Endodermal cell (in vitro differentiated cells): Measurements from ENCODE around the gene GPC4. TPM values are rescaled to one million over a fixed set of nuclear protein-coding genes. Genes with fewer than 3 reads are reported as not detected.
A peak's percentile ranks its signal among the peaks of the same experiment; 100 is the strongest.

Source experiments
- DNase-seq: peaks from one replicate; pipeline ENCODE4 v3.0.0-alpha.2; 2017
- H3K27ac ChIP-seq: 2 replicates; pipeline ENCODE4 v1.5.1; 2013; ENCODE audit warnings: mild to moderate bottlenecking, low read depth, low read length, moderate library complexity
- H3K27me3 ChIP-seq: 2 replicates; pipeline ENCODE4 v1.6.1; 2013; ENCODE audit warnings: mild to moderate bottlenecking, low read length, moderate library complexity; ENCODE audit not compliant: insufficient read depth, control insufficient read depth, poor library complexity, severe bottlenecking
- H3K36me3 ChIP-seq: 2 replicates; pipeline ENCODE4 v1.7.0; 2013; ENCODE audit warnings: mild to moderate bottlenecking, low read length, moderate library complexity; ENCODE audit not compliant: control insufficient read depth, insufficient read depth
- H3K4me1 ChIP-seq: one replicate; pipeline ENCODE4 v1.7.0; 2013; ENCODE audit warnings: low read length; ENCODE audit not compliant: control insufficient read depth, insufficient read depth
- H3K4me3 ChIP-seq: 2 replicates; pipeline ENCODE4 v1.5.1; 2013; ENCODE audit warnings: mild to moderate bottlenecking, low read length, moderate library complexity
- H3K9ac ChIP-seq: 2 replicates; pipeline ENCODE4 v1.6.1; 2013; ENCODE audit warnings: mild to moderate bottlenecking, low read length, moderate library complexity; ENCODE audit not compliant: poor library complexity, severe bottlenecking; ENCODE audit errors: extremely low read depth
- H3K9me3 ChIP-seq: 2 replicates; pipeline ENCODE4 v1.6.1; 2013; ENCODE audit warnings: mild to moderate bottlenecking, low read length, moderate library complexity; ENCODE audit not compliant: control insufficient read depth
- H3K27ac Mint-ChIP-seq: 2 replicates; pipeline ENCODE4 v1.8.0; 2020; ENCODE audit warnings: mixed read lengths
- H3K27me3 Mint-ChIP-seq: 2 replicates; pipeline ENCODE4 v1.8.0; 2021; ENCODE audit warnings: mild to moderate bottlenecking, mixed read lengths; ENCODE audit not compliant: insufficient read depth
- H3K36me3 Mint-ChIP-seq: 2 replicates; pipeline ENCODE4 v1.8.0; 2020; ENCODE audit warnings: low read depth, mixed read lengths
- H3K4me1 Mint-ChIP-seq: 2 replicates; pipeline ENCODE4 v1.8.0; 2020; ENCODE audit warnings: mixed read lengths
- H3K4me3 Mint-ChIP-seq: 2 replicates; pipeline ENCODE4 v1.8.0; 2020; ENCODE audit warnings: mild to moderate bottlenecking, moderate library complexity, mixed read lengths
- H3K9me3 Mint-ChIP-seq: 2 replicates; pipeline ENCODE4 v1.8.0; 2020; ENCODE audit warnings: mild to moderate bottlenecking, mixed read lengths
- CTCF ChIP-seq: fragments of 200-600 bp; sonication (generic); conservative IDR thresholded peaks from 2 replicates; pipeline ENCODE4 v1.5.0; 2021; ENCODE audit warnings: antibody characterized with exemption, mild to moderate bottlenecking
- whole genome bisulfite sequencing, 2 experiments: methylation state at CpG; one replicate each; pipeline versions ENCODE4 v1.1.5 to v1.1.7; 2013; ENCODE audit warnings: missing lambda C conversion rate in 2 of 2, mixed read lengths in 1 of 2; ENCODE audit not compliant: insufficient coverage in 1 of 2, insufficient read length in 1 of 2; 5-methylcytosine and 5-hydroxymethylcytosine counted together
- total RNA-seq, 2 donors: library from RNA; stranded (reverse); fragmentation: NEBNext Ultra II Directional in 1 of 2; extraction: Animal tissue kit (Norgen Biotek cat#: 25700) in 1 of 2; gene quantifications; 2 replicates in 1 of 2; 3 replicates in 1 of 2; pipeline ENCODE4 v1.2.1, GENCODE V29; 2021

Gene GPC4
- total RNA-seq, 2 donors from 2014 or later: 281 to 829 TPM

- no peak overlapping the region for H3K4me3 ChIP-seq
- no peak for TF ChIP-seq CTCF
- Mint-ChIP-seq H3K27me3 (no peaks in the 10 kb centered on the region), H3K4me1 (peaks cover 74% of the 10 kb centered on the region), H3K36me3 (peaks cover 72% of the 10 kb centered on the region), H3K9me3 (no peaks in the 10 kb centered on the region), H3K4me3 (no peak overlapping the region), H3K27ac (peak overlapping the region; percentile 48)
- no peak overlapping the region for H3K27ac ChIP-seq
- 92 to 100% methylated on average over 2 to 10 of the region's 10 CpGs for WGBS, 2 experiments
- no peaks in the 10 kb centered on the region for H3K9me3 ChIP-seq
- DNase-seq: no peak
- H3K27me3 ChIP-seq: no peaks in the 10 kb centered on the region
- peaks cover 8% of the 10 kb centered on the region for H3K4me1 ChIP-seq
- H3K9ac ChIP-seq: no peak overlapping the region
- peaks cover 59% of the 10 kb centered on the region for H3K36me3 ChIP-seq
These were observed 34.3 kb downstream of the GPC4 start for GRCh38 chrX:133380711-133381619.

GRCh38 chrX:133376422-133376821 is 38.9 kb downstream of the GPC4 start:
- Histone ChIP-seq H3K4me3 (no peak overlapping the region), H3K9ac (no peak overlapping the region), H3K27ac (peak overlapping the region; percentile 3), H3K9me3 (no peaks in the 10 kb centered on the region), H3K36me3 (peaks cover 53% of the 10 kb centered on the region), H3K27me3 (no peaks in the 10 kb centered on the region), H3K4me1 (peaks cover 8% of the 10 kb centered on the region)
- peak overlapping the region; percentile 78 for H3K27ac Mint-ChIP-seq
- no peaks in the 10 kb centered on the region for H3K27me3 Mint-ChIP-seq
- peaks cover 77% of the 10 kb centered on the region for H3K4me1 Mint-ChIP-seq
- H3K4me3 Mint-ChIP-seq: peak overlapping the region; percentile 29
- WGBS, 2 experiments: 96 to 100% methylated on average over 2 to 3 of the region's 3 CpGs
- H3K36me3 Mint-ChIP-seq: peaks cover 55% of the 10 kb centered on the region
- TF ChIP-seq CTCF: no peak
- DNase-seq: no peak
- no peaks in the 10 kb centered on the region for H3K9me3 Mint-ChIP-seq

GRCh38 chrX:133375615-133376340 is 39.5 kb downstream of the GPC4 start:
- Mint-ChIP-seq H3K27me3 (no peaks in the 10 kb centered on the region), H3K4me1 (peaks cover 79% of the 10 kb centered on the region), H3K9me3 (no peaks in the 10 kb centered on the region), H3K4me3 (no peak overlapping the region), H3K36me3 (peaks cover 55% of the 10 kb centered on the region), H3K27ac (peak overlapping the region; percentile 76)
- H3K27ac ChIP-seq: peak overlapping the region; percentile 3
- peaks cover 50% of the 10 kb centered on the region for H3K36me3 ChIP-seq
- H3K9me3 ChIP-seq: no peaks in the 10 kb centered on the region
- no peak for DNase-seq
- H3K4me1 ChIP-seq: peaks cover 8% of the 10 kb centered on the region
- no peak for TF ChIP-seq CTCF
- WGBS, 2 experiments: 60% methylated on average over 7 of the region's 7 CpGs; no CpG with 5 or more reads in 1 of the 2 experiments
- no peak overlapping the region for H3K4me3 ChIP-seq
- H3K9ac ChIP-seq: no peak overlapping the region
- no peaks in the 10 kb centered on the region for H3K27me3 ChIP-seq
